ENCODE results near the gene IRF4.

Gene IRF4

DNA sequence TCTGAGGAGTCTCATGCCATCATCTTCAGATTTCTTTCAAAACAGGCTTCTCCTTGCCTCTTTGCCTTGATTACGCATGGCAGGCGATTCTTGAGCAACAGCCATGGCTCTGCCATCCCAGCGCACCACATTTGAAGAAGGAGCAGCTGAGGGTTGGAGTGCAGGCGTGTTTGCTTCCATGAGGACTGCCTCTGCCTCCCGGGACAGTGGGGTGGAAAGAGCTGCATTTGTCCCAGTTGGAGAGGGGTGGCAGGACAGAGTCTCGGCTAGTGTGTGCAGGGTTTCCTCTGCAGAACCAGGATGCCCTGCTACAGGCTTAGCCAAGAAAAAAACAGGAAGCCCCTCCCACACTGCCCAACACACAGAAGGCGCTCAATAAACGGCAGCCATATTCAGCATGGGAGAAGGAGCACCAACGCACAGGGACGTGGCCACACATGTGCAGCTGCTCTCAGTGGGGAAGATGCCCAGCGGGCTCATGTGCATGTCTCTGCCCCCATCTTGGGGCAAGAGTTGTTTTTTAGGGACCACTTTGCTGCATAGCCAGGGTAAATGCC is 36.6 kb downstream of the IRF4 start:
- ATAC-seq (ENCODE audit: low read depth) (no peak), DNase-seq (ENCODE audit: low spot score) (no peak)
- H3K27ac ChIP-seq (ENCODE audit: poor library complexity, severe bottlenecking) = no peak overlapping the region
- H3K27me3 ChIP-seq (ENCODE audit: insufficient read depth, poor library complexity, severe bottlenecking) = peaks cover 3% of the 10 kb centered on the region
- no peak overlapping the region for H3K4me3 ChIP-seq (ENCODE audit: severe bottlenecking)
- TF ChIP-seq CTCF (IDR thresholded peaks at IDR 0.05; ENCODE audit: poor library complexity, severe bottlenecking) = no peak
- no peaks in the 10 kb centered on the region for H3K9me3 ChIP-seq (ENCODE audit: severe bottlenecking)
- H3K36me3 ChIP-seq (ENCODE audit: low read depth) = no peaks in the 10 kb centered on the region
- H3K4me1 ChIP-seq (ENCODE audit: insufficient read depth, poor library complexity, severe bottlenecking) = peaks cover 4% of the 10 kb centered on the region

DNA sequence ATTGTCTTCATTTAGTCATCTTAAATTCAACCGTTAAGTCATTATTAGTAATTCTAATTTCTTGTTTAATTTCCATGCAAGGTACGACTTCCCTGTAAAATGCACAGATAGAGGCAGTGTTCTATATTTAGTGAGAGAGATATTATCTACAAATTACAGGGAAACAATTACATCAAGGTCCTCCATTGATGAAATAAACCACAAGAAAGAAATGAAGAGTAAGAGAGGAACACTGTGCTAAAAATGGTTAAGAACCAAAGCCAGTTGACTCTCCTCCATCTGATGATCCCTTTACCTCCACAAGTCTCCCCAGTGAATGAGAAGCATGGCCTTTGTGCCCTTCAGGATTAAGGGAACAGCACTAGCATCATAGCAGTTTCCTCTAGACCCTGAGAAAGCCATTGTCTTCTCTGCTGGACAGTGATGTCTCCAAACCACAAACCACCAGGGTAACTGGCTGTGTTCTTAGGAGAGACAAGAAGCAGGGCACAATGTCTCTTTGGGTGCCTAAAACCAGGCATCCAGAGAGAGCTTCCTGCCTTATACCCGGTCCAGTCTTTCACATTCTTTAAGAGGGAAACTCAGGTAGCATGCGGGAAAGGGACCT is 38.1 kb downstream of the IRF4 start:
- Histone ChIP-seq H3K36me3 (ENCODE audit: low read depth) (no peaks in the 10 kb centered on the region), H3K9me3 (ENCODE audit: severe bottlenecking) (no peaks in the 10 kb centered on the region), H3K4me1 (ENCODE audit: insufficient read depth, poor library complexity, severe bottlenecking) (no peaks in the 10 kb centered on the region), H3K27me3 (ENCODE audit: insufficient read depth, poor library complexity, severe bottlenecking) (peaks cover 3% of the 10 kb centered on the region), H3K4me3 (ENCODE audit: severe bottlenecking) (no peak overlapping the region), H3K27ac (ENCODE audit: poor library complexity, severe bottlenecking) (no peak overlapping the region)
- no peak for DNase-seq (ENCODE audit: low spot score)
- TF ChIP-seq CTCF (IDR thresholded peaks at IDR 0.05; ENCODE audit: poor library complexity, severe bottlenecking) = no peak
- no peak for ATAC-seq (ENCODE audit: low read depth)

DNA sequence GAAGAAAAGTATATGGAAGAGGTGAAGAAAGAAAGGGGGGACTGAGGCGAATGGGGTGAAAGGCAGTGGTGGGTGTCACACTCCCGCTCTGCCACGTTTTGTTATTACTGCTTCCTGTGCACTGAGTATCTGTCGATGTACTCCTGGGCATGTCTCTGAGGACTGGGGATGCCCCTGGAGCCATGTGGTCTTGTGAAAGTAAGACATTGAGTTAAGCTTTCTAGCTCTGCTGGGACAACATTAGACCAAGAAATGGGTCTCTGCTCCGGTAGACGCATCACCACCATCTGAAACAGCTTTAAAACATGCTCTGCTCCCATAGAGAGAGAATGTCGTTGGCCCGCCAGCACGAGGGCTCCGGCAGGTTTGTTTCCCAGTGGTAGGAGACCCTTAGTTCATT is 40.0 kb downstream of the IRF4 start:
- Histone ChIP-seq H3K4me1 (ENCODE audit: insufficient read depth, poor library complexity, severe bottlenecking) (no peaks in the 10 kb centered on the region), H3K9me3 (ENCODE audit: severe bottlenecking) (no peaks in the 10 kb centered on the region)
- ATAC-seq (ENCODE audit: low read depth) = no peak

DNA sequence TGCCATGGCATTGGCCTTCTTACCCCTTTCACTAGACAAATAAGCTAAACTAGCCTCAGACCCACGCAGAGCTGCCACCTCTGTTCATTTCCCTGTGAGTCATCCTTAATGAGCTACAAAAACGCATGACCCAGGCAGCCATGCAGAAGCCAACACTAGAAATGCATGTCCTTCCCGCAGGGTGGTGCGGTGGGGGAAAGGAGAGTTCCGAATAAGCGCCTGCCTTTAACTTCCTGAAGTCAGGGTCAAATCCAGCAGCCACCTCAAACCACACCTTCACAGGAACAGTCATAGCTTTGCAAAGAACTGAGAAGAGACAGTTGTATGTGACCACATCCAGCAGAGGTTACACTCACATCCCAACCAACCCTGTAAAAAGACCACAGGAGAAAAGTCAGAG is 40.4 kb downstream of the IRF4 start:
- no peak for DNase-seq (ENCODE audit: low spot score)
- Histone ChIP-seq H3K4me3 (ENCODE audit: severe bottlenecking) (no peak overlapping the region), H3K9me3 (ENCODE audit: severe bottlenecking) (no peaks in the 10 kb centered on the region), H3K27me3 (ENCODE audit: insufficient read depth, poor library complexity, severe bottlenecking) (peaks cover 3% of the 10 kb centered on the region), H3K27ac (ENCODE audit: poor library complexity, severe bottlenecking) (no peak overlapping the region), H3K4me1 (ENCODE audit: insufficient read depth, poor library complexity, severe bottlenecking) (no peaks in the 10 kb centered on the region), H3K36me3 (ENCODE audit: low read depth) (no peaks in the 10 kb centered on the region)
- no peak for TF ChIP-seq CTCF (IDR thresholded peaks at IDR 0.05; ENCODE audit: poor library complexity, severe bottlenecking)
- no peak for ATAC-seq (ENCODE audit: low read depth)

More for the DNA sequence above, 40.0 kb downstream of the IRF4 start:
- TF ChIP-seq CTCF (IDR thresholded peaks at IDR 0.05; ENCODE audit: poor library complexity, severe bottlenecking) = no peak
- Histone ChIP-seq H3K36me3 (ENCODE audit: low read depth) (no peaks in the 10 kb centered on the region), H3K27ac (ENCODE audit: poor library complexity, severe bottlenecking) (no peak overlapping the region), H3K4me3 (ENCODE audit: severe bottlenecking) (no peak overlapping the region), H3K27me3 (ENCODE audit: insufficient read depth, poor library complexity, severe bottlenecking) (peaks cover 3% of the 10 kb centered on the region)
- no peak for DNase-seq (ENCODE audit: low spot score)

DNA sequence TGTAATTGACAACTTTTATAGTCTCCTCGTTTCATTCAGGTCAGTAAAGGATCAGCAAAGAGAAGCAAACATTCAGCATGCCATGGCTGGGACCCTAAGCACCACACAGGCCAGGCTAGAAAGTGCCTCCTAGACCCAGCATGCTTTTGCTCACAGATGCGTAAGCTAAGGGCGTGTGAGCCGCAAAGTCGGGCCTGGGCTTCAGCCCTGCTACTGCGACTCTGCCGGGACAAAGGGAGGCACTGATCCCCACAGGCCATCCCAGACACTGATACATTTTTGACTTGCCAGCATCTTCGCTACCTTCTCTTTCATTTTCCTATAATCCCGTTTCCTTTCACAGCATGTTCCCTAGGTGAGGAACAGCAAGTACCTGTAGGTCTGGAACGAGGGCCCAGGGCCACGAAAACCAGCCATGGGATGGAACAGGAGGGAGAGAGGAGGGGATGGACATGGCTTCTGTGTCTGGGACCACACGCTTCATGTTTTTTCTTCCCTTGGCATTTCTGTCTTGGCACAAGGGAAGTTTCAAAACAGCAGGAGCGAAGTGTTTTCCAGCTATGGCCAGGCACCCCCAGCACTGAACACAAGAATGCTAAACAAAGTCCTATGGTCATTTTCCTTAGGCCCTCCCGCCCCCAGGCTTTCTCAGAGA is 42.6 kb downstream of the IRF4 start:
- H3K27ac ChIP-seq (ENCODE audit: poor library complexity, severe bottlenecking) = no peak overlapping the region

More for the DNA sequence above, 42.6 kb downstream of the IRF4 start:
- H3K36me3 ChIP-seq (ENCODE audit: low read depth) = no peaks in the 10 kb centered on the region
- H3K4me3 ChIP-seq (ENCODE audit: severe bottlenecking) = no peak overlapping the region
- no peaks in the 10 kb centered on the region for H3K4me1 ChIP-seq (ENCODE audit: insufficient read depth, poor library complexity, severe bottlenecking)
- peaks cover 3% of the 10 kb centered on the region for H3K27me3 ChIP-seq (ENCODE audit: insufficient read depth, poor library complexity, severe bottlenecking)
- TF ChIP-seq CTCF (IDR thresholded peaks at IDR 0.05; ENCODE audit: poor library complexity, severe bottlenecking) = no peak
- DNase-seq (ENCODE audit: low spot score) (no peak), ATAC-seq (ENCODE audit: low read depth) (no peak; the same call in 2 of the 3 replicates)
- no peaks in the 10 kb centered on the region for H3K9me3 ChIP-seq (ENCODE audit: severe bottlenecking)

All from RWPE2 (cell line).